GM21619 (cell line): ENCODE data around the gene C3orf85.
"Not testable (repeated sequence)": the region's sequence is repeated elsewhere in the genome, so short reads cannot be mapped to it uniquely, and the experiment has no call there.

Experiments used
- ATAC-seq: cut with Tn5 transposase; IDR thresholded peaks from one replicate; pipeline ENCODE4 v1.9.1; 2021; ENCODE audit not compliant: unreplicated experiment

C3orf85 gene, protein sequence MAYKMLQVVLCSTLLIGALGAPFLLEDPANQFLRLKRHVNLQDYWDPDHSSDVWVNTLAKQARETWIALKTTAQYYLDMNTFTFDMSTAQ

DNA sequence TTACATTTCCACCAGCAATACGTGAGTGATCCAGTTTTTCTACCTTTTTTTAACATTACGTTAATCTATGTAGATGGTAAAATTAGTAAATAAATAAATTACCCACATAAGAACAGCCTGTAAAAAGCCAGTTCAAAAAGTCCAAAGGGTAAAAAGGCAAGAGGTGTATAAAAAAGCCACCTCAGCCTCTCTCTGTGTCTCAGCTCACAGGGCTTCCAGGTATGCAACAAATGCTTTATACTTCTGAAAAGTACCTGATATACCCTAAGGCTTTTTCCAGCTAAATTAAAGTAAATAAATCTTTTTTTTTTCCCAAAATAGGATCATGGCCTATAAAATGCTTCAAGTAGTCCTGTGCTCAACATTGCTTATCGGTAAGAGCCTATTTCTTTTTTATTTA is at the start of gene C3orf85:
TSS of gene C3orf85 (plus strand) at position 197 of the 400 bp plus-strand sequence. CDS start at position 326, 129 bp downstream.
- no peak for ATAC-seq

DNA sequence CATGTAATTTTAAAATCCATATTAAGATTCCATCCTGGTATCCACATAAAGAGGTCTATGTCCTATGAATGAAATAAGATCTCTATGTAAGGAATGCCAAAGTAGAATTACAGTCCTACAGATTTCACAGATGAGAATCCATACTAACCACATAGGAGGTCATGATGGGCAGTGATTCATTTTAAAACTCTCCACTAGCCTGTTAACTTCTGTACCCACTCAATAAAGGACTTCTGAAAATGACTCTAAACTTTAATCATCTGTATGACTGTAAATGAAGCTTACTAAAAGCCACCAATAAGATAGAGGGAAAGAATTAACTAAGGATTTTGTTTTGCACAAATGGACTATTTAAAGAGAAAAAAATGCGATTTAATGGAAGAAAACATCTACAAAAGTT is 47.3 kb upstream of the C3orf85 start:
- no peak for ATAC-seq

DNA sequence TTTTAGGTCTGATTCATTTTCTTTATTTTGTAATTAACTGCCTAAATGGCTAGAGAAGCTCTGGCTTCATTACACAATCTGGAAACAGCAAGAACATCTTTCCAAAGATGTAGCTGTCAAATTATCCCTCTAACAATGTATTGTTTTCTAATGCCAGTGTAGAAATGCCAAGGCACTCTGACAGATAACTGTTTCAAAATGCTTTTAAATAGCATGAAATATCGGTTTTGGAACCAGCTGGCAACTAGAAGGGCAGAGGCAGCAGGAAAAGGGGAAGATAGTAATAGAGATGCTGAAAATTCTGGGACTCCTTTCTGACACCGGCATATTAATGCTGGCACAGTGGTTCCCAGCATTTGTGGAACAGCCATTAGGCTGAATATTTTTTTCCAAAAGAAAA is 44.7 kb upstream of the C3orf85 start:
- no peak for ATAC-seq

DNA sequence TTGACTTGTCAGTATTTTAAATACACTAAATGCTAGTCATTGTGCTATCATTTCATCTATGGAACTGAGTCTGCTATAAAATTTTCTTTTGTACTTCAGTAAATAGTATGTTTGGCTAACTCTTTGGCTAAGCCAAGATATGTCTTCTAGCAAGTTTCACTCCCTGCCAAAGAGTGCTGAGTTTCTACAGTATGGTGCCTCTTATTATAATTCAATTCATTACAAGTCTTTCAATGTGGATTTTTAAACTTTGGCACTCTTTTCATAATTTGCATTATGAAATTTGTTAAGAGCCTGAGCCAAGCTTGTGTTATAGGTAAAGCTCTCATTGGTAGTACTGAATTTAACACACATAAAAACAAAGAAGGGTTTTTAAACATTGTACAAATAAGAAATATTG is 43.0 kb upstream of the C3orf85 start:
- ATAC-seq, result no peak

DNA sequence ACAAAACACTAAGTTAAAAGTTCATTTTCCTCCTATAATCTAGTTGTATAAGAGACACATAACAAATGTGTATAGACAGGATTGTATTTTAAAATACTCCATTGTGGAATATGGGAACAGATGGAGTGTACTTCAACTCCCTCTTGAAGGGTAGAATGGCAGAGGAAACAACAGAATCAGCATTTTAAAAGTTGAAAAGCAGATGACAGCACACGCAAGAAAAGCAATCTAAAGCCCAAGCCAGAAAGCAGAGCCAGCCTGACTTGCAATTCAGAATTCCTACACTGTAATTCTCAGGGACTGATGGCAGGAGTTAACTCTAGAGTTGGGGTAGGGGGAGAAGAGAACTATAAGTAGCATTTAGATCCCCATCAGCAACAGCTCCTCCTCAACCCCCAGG is 41.4 kb upstream of the C3orf85 start:
- no peak for ATAC-seq

DNA sequence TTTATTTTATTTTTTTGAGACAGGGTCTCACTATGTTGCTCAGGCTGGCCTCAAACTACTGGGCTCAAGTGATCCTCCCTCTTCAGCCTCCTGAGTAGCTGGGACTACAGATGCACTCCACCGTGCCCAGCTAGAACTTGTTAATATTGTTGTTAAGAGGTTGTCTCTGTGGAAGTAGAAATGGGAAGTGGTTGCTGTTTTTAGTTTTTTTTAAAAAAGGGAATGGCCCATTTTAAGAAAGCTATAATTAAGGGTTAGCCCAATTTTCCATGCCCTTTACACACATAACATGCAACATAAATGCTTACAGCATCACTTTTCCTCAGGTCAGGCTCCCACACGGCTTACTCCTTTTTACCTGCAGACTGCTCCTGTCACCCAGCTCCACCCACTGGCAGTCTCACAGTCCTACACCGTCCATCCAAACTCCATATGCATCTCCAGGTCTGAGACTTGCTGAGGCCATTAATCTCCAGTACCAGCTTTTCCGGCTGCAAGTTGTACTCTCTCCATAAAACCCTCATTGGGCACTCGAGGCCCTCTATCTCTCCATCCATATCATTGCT is 38.4 kb upstream of the C3orf85 start:
- peak; percentile 64 for ATAC-seq

DNA sequence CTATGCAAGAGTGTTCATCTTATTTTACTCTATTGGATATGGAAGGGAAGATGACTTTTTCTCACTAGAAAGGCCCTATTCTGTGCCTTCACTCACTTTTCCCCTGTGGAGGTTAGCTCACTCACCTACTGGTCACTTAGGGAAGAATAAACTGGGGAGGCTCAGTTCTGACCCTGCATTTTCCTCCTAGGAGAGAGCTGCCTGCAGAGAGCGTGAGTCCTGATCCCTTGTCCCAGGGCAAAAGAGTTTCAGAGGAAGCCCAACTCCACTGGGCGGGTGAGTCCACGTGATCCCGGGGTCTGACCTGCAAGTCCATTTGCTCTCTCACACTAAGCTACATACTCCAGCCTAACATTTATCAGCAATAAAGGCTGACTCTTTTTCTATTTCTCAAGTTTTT is 26.9 kb upstream of the C3orf85 start:
- no peak for ATAC-seq

DNA sequence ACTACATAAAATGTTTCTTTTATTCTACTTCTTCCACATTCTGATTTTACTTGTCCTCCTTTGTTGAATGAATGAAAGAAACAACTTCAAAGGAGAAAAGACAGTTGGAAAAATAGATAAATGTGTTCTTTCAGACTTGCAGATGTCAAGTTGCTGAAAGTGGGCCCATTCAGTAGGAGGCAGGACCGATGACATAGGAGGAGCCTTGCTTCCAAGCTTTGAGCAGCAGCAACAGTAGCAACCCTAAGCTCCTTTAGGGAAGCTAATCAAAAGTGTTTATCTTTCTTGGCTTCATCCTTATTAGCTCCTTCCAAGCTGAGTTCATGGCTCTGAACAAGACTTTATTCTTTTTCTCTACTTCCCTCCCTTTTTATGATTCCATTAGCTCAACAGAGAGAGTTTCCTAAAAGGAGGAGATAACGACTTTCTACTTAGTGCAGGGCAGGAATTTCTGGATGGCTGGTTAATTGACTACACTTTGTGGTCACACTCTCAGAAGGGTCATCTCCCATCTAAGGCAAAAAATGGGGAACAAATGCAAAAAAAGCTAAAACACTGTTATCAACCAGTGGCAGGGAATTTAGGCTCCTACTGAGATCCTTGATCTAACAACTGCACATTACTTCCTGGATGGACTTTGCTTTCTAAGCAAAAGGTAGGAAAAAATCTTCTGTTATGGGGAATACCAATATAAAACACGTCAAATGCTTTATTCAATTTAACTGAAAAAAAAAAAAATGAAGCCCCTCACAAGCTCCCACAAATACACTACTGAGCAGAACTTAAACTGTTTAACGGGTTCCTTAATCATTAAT is 23.4 kb upstream of the C3orf85 start:
- ATAC-seq, result no peak

DNA sequence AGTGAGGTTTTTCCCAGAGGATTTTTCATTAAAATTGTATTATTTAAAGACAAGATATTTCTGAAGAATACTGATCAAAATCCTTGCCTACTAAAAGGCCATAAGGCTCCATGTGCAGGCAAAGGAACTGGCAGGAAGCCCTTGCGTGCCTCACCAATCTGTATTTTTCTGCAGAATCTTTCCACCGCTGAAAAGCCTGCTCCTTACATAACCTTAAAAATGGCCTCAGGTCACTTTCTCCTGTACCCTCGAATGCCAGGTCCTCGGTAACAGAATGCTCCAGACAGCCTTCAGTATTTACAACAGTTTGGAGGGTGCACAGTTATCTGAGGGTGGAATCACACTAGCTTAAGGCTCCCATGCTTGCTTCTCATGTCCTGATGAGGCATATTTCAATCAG is 21.8 kb upstream of the C3orf85 start:
- ATAC-seq, result no peak

DNA sequence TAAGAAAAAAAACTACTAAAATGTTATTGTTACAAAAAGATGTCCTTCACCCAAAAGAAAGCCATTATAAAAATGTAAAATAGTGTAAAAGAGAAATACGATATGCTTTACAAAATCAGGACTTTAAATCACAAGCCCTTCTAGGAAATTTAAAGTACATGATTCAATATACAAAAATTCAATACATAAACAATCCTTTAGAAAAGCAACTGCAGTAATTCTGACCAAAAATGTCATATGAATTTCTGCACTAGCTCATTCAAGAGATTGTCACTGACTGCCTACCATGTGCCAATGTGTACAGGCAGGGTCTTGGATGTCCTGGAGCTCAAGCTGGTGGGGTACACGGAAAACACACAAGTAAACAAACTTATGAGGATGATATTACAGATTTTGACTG is 21.1 kb upstream of the C3orf85 start:
- no peak for ATAC-seq

DNA sequence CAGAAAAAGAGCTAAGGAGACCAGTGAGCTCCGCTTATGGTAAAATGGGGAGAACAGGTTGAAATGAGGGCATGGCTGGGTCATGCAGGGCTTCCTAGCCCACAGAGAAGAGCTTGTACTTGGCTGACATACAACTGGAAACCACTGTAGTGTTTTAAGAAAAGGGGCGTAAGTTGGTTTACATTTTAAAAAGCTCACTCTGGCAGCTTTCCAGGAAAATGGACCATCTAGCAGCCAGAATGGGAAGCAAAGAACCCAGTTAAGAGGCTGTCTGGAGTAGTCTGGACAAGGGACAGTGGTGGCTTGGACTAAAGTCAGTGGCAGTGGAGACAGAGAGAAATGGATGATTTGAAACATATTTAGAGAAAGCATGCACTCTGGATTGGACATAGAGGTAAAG is 20.5 kb upstream of the C3orf85 start:
- no peak for ATAC-seq

DNA sequence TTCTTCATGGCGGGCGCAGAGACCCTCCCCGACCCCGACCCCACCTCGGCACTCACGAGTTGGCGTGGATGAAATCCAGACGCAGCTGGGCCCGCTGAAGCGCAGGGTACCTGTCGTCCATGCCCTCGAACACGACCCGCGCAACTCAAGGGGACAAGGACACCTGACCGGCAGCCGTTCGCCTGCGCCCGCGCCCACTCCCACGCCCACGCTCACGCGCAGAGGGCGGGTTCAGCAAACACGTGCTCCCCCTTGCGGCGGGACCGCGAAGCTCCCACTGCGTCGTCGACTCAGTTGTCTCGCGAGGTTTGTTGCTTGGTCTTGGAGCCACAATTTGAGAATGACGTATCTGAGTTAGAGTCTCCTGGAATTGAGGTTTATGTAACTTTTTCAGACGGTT is 18.6 kb upstream of the C3orf85 start, which contains the start of gene MORC1:
TSS of gene MORC1 (minus strand) at position 196 of the 400 bp plus-strand sequence. CDS start at position 121, 75 bp downstream.
- ATAC-seq, result no peak

DNA sequence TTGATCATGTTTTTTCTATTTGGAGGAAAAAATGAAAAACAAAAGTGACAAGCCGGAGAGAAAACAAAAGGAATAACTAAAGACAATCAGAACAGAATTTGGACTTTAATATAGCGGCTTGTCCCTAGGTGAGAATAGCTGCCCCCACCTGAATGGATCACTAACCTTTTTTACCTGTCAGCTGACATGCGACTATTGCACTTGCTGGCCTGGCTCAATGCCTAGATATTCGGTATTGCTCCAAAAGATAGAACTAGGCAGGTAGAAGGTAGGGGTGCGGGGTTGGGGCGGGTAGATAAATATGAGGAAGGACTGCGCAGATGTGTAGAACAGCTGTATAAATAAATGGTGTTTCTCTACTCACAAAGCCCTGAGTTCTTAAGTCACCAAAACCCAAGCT is 17.9 kb upstream of the C3orf85 start:
- no peak for ATAC-seq

DNA sequence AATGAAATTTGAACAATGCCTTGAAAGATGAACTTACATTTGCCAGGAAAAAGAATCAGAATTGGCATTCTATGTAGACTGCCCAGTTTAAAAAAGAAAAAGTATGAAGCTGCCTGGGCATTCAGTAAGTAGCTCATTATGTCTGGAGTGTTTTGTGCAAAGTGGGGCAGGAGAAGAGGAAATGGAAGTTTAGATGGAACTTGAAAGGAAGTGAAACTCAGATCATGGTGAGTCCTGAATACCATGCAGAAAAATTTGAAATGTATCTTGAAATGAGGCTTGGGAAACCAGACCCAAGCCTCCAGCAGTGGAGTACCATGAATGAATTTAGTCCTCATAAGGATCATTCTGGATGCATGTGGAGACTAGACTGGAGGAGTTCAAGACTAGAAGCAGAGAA is 13.8 kb upstream of the C3orf85 start:
- no peak for ATAC-seq

DNA sequence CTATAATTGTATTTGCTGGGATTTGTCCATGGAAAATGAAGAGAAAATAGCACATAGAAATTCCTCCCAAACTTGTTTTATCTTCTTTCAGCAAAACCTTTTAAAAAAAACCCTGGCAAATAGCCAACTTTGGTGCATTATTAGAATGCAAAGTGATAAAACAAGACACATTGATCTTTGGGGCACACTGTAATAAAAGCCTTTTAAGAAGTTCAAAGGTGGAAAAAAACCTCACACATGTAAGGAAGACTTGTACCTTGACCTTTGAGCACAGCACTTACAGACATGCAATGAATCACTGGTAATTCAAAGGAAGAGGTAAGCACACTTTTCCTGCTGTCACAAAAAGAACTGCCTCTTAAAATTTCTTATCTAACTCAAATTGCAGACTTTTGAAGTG is 10.6 kb upstream of the C3orf85 start:
- ATAC-seq, result no peak

DNA sequence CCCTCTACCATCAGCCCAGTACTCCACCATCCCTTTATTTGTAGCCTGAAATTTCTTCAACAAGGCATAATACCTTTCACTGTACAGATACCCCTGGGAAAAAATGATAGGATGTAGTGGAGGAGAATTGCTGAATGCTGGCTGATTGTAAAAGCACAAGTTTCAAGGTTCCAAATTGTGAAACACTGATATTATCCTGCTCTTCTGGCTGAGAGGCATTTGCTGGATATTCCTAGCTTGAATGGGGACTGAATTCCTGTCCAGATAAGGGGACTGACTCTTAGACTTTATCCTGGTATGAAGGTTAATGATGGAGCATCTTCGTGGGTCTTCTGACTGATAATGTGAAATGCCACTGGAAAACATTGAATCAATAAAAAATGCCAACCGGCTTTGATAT is 9.0 kb upstream of the C3orf85 start:
- no peak for ATAC-seq

DNA sequence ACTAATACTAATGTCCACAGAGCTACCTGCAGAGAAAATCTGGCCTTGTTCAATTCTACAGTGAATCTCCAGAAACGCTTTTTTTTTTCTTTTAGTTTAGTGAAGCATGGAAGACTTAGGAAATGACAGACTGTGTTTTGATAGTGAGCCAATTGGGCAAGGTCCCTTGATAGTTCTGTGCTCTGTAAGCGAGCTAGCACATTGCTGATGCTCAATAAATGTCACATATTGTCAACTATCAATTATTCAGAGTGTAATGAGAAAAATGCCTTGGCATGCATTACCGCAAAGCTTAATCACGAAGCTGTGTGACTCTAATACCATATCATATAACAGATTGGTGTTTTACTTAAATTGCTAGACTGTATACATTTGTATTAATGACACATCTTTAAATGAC is 5.2 kb upstream of the C3orf85 start:
- ATAC-seq, result no peak

DNA sequence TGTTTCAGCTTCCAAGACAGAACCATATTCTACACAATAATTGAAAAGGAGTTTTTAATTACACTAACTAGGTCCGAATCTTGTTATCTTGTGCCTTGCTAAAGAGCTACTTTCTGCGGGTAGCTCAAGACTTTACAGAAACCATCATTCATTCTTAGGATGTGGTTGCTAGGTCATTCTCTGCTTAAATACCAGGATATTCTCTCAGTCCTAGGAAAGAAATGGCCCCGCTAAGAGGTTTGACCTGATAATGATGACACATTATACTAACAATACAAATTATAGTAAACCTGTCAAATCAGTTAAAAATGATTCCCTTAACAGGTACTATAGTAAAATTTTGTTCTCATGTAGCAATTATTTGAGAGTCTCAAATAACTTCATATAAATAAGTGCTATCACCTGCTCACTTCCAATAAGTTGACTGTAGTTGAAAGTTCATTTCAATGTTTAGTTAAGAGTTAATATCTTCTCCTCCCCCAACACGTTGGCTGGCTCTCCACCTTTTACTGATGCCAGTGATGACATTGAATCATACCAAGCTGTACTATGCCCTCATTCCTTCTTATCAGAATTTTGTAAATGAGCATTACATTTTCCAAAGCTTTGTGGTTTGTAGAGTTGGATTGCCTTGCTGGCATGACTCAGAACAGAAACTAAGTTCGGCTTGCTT is 3.6 kb upstream of the C3orf85 start:
- no peak for ATAC-seq

DNA sequence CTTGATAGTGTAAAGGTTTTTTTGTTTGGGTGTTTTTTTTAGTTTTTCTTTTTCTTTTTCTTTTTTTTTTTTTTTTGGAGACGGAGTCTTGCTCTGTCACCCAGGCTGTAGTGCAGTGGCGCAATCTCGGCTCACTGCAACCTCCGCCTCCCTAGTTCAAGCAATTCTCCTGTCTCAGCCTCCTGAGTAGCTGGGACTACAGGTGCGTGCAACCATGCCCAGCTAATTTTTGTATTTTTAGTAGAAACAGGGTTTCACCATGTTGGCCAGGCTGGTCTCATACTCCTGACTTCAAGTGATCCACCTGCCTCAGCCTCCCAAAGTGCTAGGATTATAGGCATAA is 3.1 kb upstream of the C3orf85 start:
- not testable (repeated sequence) for ATAC-seq

DNA sequence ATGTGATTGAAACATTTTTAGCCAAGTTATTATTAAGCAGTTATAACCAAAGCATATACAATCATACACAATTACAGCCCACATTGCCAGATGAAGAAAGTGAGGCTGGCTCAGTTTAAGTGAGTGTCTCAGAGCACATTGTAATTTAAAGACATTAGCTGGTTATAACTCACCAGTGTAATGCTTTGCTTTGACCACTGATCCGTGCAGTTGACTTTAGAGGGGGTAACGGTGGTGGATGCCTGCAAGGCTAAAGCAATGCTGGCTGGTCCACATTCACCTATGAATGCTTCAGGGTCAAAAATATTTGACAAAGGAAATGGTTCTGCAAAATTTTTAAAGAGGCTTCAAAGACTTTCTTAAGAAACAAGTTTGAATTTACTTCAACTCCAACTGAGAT is 1.2 kb downstream of the C3orf85 start:
- ATAC-seq, result no peak

DNA sequence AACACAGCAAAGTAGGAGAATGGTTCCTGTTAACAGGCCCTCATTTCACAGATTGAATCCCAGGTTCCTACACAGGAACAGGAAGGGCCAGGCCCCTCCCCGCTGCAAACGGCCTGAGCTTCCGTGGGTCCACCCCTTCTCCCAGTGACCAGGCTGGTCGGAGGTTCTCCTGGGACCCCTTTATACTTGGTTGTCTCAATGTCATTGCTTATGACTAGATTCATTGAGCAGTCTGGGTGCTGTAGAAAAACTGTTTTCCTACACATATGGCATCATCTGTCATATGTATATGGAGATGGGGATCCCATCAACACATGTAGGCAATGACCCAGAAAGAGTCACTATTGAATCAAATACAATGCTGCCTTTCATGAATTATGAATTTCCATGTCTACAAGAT is 3.8 kb downstream of the C3orf85 start:
- no peak for ATAC-seq

DNA sequence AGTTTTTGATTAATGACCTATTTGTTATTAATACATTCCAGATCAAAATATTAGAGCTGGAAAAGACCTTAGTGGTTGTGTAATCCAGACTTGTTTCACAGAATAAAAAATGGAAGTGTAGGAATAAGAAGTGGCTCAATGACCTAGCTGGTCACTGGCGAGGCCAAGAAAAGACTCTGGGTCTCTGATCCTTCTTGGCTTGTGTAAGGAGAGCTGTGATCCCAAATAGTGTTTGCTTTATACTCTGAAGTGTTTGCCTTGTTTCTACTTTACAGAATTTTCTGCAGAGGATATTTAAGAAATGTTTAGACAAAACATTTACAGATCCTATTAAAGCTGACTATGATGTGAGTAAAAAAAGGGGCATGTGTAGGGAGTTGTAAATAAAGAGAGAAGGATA is 7.1 kb downstream of the C3orf85 start:
- no peak for ATAC-seq
